ENCODE data around the gene TNP2. TPM values are rescaled to one million over a fixed set of nuclear protein-coding genes. Genes with fewer than 3 reads are reported as not detected.

TNP2 gene
- total RNA-seq, 1 donor from 2014 or later: not detected

- TF ChIP-seq, protein P1, sequence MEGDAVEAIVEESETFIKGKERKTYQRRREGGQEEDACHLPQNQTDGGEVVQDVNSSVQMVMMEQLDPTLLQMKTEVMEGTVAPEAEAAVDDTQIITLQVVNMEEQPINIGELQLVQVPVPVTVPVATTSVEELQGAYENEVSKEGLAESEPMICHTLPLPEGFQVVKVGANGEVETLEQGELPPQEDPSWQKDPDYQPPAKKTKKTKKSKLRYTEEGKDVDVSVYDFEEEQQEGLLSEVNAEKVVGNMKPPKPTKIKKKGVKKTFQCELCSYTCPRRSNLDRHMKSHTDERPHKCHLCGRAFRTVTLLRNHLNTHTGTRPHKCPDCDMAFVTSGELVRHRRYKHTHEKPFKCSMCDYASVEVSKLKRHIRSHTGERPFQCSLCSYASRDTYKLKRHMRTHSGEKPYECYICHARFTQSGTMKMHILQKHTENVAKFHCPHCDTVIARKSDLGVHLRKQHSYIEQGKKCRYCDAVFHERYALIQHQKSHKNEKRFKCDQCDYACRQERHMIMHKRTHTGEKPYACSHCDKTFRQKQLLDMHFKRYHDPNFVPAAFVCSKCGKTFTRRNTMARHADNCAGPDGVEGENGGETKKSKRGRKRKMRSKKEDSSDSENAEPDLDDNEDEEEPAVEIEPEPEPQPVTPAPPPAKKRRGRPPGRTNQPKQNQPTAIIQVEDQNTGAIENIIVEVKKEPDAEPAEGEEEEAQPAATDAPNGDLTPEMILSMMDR (IDR thresholded peaks at IDR 0.05): no peak
- H3K4me3 Mint-ChIP-seq (ENCODE audit: unreplicated experiment): no peak overlapping the region
- no peaks in the 10 kb centered on the region for H3K36me3 Mint-ChIP-seq (ENCODE audit: low read depth)
- DNase-seq (ENCODE audit: low spot score): no peak
- H3K9me3 Mint-ChIP-seq (ENCODE audit: low read depth): no peaks in the 10 kb centered on the region
- H3K27ac Mint-ChIP-seq (ENCODE audit: unreplicated experiment): no peak overlapping the region
- H3K27me3 Mint-ChIP-seq (ENCODE audit: low read depth): peaks cover 9% of the 10 kb centered on the region
- H3K4me1 Mint-ChIP-seq (ENCODE audit: low read depth): peaks cover 9% of the 10 kb centered on the region
These were observed 21.0 kb downstream of the TNP2 start for GRCh38 chr16:11248133-11248532.

- peaks cover 4% of the 10 kb centered on the region for H3K4me1 Mint-ChIP-seq (ENCODE audit: low read depth)
- no peak overlapping the region for H3K27ac Mint-ChIP-seq (ENCODE audit: unreplicated experiment)
- no peak for DNase-seq (ENCODE audit: low spot score)
- TF ChIP-seq, protein P1 (IDR thresholded peaks at IDR 0.05): no peak
- H3K9me3 Mint-ChIP-seq (ENCODE audit: low read depth): no peaks in the 10 kb centered on the region
- no peak overlapping the region for H3K4me3 Mint-ChIP-seq (ENCODE audit: unreplicated experiment)
- H3K27me3 Mint-ChIP-seq (ENCODE audit: low read depth): peaks cover 9% of the 10 kb centered on the region
- H3K36me3 Mint-ChIP-seq (ENCODE audit: low read depth): no peaks in the 10 kb centered on the region
These were observed 23.1 kb downstream of the TNP2 start for GRCh38 chr16:11245988-11246387.

DNA sequence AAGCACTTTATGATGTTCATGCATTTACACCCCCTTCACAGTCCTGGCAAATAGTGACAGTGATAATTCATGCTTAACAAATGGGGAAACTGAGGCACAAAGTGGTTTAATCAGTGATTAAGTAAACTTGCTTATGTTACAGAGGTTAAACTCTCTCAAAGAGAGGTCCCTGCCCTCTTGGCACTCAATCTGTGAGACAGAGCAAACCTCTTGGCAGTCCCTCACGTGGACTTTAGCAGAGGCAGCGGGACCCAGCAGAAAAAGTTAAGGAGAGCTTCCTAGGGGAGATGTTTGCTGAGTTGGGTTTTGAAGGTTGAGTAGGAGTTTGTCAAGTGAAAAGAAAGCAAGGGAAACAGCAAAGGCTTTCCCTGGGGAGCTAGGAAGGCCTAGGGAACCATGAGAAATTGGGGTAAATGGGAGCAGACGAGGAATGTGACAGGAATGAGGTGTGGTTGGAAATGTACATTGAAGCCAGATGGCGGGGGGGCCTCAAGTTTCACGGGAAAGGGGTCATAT is 23.8 kb downstream of the TNP2 start:
- Mint-ChIP-seq H3K9me3 (ENCODE audit: low read depth) (no peaks in the 10 kb centered on the region), H3K36me3 (ENCODE audit: low read depth) (no peaks in the 10 kb centered on the region), H3K27ac (ENCODE audit: unreplicated experiment) (no peak overlapping the region), H3K4me3 (ENCODE audit: unreplicated experiment) (no peak overlapping the region), H3K4me1 (ENCODE audit: low read depth) (peaks cover 4% of the 10 kb centered on the region), H3K27me3 (ENCODE audit: low read depth) (peaks cover 9% of the 10 kb centered on the region)
- TF ChIP-seq, protein P1 (IDR thresholded peaks at IDR 0.05): no peak
- DNase-seq (ENCODE audit: low spot score): no peak

DNA sequence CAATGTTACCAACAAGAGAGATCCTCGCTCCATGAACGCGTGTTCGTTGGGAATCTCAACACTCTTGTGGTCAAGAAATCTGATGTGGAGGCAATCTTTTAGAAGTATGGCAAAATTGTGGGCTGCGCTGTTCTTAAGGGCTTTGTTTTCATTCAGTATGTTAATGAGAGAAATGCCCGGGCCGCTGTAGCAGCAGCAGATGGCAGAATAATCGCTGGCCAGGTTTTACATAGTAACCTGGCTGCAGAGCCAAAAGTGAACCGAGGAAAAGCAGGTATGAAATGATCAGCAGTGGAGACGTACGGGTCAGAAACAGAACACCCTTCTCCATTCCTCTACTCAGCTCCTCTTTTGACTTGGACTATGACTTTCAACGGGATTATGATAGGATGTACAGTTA is 26.5 kb downstream of the TNP2 start:
- no peak overlapping the region for H3K4me3 Mint-ChIP-seq (ENCODE audit: unreplicated experiment)
- peaks cover 4% of the 10 kb centered on the region for H3K4me1 Mint-ChIP-seq (ENCODE audit: low read depth)

DNA sequence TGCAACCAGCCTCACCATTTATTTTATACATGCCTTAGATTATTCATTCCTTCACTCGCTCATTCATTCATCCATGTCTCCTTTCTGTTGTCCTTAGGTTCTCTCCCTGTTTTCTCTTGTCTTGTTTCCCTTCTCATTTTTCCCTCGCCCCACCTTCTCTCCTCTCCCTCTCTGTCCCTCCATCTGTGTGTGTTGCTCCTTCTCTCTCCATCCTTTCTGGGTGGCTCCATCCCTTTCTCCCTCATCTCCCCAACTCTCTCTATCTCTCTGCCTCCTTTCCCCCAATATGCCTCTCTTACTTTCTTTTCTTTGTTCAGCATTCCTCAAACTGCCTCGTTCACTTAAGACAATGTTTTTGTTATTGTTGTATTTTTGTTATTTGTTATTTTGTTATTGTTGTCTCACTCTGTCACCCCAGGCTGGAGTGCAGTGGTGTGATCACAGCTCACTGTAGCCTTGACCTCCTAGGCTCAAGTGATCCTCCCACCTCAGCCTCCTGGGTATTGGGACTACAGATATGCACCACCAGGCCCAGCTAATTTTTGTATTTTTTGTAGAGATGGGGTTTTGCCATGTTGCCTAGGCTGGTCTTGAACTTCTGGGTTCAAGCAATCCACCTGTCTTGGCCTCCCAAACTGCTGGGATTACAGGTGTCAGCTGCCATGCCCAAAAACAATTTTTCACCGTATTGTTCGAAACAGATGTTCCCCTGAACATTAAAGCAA is 27.5 kb downstream of the TNP2 start:
- no peak for DNase-seq (ENCODE audit: low spot score)

More for the DNA sequence above, 26.5 kb downstream of the TNP2 start:
- Mint-ChIP-seq H3K27ac (ENCODE audit: unreplicated experiment) (no peak overlapping the region), H3K9me3 (ENCODE audit: low read depth) (no peaks in the 10 kb centered on the region), H3K27me3 (ENCODE audit: low read depth) (peaks cover 9% of the 10 kb centered on the region), H3K36me3 (ENCODE audit: low read depth) (no peaks in the 10 kb centered on the region)
- DNase-seq (ENCODE audit: low spot score): no peak
- TF ChIP-seq, protein P1 (IDR thresholded peaks at IDR 0.05): no peak

More for the DNA sequence above, 27.5 kb downstream of the TNP2 start:
- Mint-ChIP-seq H3K4me3 (ENCODE audit: unreplicated experiment) (no peak overlapping the region), H3K9me3 (ENCODE audit: low read depth) (no peaks in the 10 kb centered on the region), H3K27ac (ENCODE audit: unreplicated experiment) (no peak overlapping the region), H3K27me3 (ENCODE audit: low read depth) (peaks cover 9% of the 10 kb centered on the region), H3K4me1 (ENCODE audit: low read depth) (peaks cover 4% of the 10 kb centered on the region), H3K36me3 (ENCODE audit: low read depth) (no peaks in the 10 kb centered on the region)
- TF ChIP-seq, protein P1 (IDR thresholded peaks at IDR 0.05): no peak
